ENCODE measurements around the gene TOPBP1.

Gene TOPBP1

DNA sequence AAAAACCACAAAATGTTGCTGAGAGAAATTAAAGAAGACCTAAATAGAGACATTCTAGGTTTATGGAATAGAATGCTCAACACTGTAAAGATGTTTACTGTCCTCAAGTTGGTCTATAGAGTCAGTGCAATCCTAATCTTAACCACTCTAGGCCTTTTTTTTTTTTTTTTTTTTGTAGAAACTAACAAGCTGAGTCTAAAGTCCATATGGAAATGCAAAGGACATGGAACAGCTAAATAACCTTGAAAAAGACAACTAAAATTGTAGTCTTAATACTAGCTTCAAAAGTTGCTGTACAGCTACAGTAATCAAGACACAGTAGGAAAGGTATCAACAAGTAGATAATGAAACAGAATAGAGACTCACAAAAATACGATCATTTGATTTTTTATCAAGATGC lies 55.4 kb downstream of the TOPBP1 start:
- DNase-seq = no peak

DNA sequence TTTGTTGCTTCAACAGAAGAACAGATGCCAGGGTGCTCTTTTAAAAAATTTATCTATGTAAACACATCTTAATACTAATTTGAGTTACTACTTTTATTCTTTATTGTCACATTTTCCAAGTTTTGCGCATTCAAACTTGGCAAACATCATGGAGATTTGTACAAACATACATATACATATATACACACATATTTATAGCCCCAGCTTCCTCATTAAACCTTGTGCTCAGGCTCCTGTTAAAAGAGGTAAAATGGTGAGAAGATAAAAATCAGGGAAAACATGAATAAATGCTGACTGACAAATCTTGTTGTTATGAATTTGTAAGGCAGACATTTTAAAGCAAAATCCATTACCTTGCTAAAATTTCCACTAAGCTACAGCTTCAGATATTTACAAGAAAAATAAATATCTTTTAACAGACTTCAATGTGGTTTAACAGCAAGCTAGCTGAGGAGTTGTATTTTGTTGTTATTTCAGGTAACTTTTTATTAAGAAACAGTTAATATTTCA lies 61.1 kb downstream of the TOPBP1 start:
- DNase-seq = no peak

DNA sequence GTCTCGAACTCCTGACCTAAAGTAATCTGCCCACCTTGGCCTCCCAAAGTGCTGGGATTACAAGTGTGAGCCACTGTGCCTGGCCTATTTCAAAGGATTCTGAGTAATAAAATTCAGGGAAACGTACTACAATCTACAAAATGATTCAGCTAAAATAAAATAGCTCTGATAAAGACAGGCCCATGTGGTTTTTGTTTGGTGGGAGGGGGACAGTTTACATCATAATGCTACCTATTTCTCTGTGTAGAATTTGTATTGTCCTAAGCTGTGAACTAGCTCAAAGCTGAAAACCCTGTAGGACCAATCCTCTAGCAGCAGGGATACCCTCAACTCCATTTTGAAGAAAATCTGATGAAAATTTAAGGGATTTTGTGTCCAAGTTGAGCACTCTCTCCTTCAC lies 62.5 kb downstream of the TOPBP1 start:
- no peak for DNase-seq

DNA sequence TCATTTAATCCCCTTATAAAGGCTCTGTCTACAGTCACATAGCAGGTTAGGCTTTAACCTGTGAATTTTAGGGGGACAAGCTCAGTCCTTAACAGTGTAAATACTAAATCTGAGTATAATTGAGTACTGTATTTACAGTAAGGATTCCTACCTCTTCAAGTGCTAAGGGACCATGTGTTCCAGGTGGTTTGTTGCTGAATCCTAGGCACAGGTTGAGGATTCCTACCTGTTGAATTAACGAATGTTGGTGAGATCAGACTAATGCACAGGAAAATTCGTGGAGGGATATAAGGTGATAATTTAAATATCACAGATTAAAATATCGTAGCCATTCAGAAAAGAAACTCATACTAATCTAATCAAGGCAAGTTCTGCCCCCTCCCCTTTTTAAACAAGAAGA lies 63.3 kb downstream of the TOPBP1 start:
- DNase-seq = no peak

DNA sequence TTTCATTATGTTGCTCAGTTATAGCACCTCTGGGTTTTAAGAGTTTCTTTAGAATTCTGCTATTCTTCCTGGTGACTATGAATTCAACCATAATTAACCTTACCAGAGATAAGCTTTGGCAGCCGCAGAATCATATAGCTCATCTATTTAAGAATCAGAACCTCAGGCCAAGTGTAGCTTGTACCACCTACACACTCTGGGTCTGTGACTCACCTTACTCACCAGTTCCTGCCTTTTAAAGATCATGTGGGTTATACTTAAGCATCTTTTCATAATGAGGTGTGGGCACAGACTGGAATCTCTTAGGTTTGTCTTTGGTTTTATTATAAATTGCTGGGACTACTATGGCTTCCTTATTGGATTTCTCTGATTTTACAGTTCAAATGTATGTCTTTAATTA lies 66.4 kb downstream of the TOPBP1 start:
- DNase-seq = no peak

DNA sequence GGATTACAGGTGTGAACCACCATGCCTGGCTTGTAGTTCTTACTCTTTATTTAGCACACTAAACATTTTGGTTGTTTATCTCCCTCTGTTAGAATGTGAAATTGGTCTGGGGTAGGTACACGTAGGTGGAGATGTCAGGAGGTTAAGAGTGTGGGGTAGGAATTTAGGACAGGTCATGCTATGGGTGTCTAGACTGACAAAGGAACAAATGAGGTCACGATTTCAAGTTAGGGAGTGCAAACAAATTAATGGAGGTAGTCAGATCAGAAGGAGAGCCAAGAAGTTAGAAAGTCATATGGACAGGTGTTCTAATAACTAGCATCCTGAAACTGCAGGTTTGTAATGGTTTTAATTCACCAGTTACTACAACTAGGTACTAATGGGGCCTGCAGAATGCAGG lies 68.5 kb downstream of the TOPBP1 start:
- no peak for DNase-seq

DNA sequence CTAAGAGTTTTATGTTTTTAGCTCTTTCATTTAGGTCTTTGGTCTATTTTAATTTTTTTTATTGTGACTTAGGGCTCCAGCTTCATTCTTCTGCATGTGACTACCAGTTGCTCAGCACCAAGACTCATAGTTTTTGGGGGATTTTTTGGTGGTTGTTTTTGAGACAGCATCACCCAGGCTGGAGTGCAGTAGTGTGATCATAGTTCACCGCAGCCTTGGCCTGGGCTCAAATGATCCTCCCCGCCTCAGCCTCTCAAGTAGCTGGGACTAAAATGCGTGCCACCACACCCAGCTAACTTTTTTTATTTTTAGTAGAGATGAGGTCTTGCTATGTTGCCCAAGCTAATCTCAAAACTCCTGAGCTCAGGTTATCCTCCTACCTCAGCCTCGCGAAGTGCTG lies 68.9 kb downstream of the TOPBP1 start:
- no peak for DNase-seq

DNA sequence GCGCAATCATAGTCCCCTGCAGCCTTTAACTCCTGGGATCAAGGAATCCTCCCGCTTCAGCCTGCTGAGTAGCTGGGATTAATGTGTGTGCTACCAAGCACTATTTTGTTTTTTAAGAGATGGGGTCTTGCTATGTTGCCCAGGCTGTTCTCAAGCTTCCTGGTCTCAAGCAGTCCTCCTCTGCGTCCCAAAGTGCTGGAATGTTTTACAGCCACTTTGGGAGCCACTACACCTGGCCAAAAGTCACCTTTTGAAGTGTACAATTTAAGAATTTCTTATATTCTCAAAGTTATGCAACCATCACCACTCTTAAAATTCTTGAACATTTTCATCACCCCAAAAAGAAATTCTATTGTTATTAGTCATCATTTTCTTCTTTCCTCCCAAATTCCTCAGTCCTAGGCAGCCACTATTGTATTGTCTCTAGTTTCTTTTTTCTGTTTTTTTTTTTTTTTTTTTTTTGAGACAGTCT lies 70.4 kb downstream of the TOPBP1 start:
- DNase-seq = no peak

DNA sequence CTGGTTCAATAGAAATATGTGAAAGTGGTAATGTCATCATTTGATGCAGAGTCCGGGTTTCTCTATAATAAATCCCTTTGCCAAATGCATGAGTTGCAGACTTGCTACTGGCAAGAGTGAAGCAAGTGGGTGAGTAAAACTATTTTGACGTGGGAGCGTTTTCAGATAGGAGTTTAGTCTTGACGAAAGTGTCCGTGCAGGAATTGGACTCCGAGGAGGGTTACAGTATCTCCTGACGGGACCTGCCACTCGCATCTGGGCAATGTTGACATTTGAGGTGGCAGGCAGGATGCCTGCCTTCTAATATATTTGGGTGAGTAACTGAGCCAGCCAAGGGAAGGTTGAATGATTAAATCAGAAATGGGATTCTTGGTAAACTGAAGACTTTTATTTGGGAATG lies 72.2 kb downstream of the TOPBP1 start:
- no peak for DNase-seq

DNA sequence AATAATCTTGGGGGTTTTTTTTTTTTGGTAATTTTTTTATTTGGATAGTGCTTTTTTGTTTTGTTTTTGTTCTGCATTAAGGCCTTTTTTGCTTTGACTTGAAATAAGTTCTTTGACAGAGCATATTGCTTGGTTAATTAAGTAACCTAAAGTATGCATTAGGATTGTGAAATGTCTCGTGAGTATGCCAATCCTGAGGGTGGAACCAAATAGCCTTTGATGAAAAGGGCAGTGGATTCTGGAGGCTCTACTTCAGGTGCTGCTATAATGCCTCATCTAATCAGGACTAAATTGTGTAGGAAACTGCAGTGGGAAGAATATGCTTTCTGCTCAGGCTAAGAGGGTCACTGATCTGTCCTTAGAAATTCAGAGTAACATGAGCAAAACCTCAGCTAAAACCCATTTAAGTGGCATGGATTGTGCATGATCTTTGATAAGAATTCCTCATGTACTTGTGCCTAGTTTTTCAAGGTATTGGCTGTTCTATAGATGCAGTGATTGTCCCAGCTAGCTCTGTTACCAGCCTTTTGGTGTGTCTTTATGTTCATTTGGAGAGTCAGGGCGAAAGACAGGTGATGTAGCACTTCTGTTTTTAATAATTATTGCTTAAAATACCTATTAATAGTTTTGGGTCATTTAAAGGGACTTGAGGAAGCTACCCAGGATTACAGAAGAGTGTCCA lies 72.8 kb downstream of the TOPBP1 start:
- no peak for DNase-seq

DNA sequence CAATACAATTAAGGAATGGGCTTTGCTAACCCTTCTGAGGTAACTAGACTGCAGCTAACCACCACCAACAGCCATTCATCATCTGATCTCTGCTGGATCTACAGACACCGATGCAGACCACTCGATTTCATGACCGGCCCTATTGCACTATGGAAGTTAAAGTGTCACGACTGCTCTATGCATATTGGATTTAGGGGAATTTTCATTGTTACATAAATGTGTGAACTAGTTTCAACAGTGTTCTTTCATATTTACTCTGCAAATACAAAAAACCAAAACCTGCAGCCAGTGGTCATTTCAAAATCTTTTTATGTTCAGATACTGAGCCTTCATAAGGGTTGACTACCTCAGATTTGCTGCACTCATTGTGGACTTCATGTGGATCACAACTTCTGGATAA lies 73.7 kb downstream of the TOPBP1 start:
- DNase-seq = no peak

DNA sequence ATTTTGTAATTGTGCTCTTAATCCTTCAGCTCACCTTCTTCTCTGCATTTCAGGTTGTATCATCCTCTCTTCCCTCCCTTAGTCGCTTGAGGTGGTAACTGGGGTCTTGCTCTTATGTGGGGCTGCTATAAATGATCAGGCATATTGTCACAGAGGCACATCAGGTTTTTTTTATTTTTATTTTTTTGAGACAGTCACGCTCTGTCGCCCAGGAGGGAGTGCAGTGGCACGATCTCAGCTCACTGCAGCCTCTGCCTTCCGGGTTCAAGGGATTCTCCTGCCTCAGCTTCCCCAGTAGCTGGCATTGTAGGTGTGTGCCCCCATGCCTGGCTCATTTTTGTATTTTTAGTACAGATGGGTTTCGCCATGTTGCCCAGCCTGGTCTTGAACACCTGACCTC lies 78.3 kb downstream of the TOPBP1 start:
- no peak for DNase-seq

DNA sequence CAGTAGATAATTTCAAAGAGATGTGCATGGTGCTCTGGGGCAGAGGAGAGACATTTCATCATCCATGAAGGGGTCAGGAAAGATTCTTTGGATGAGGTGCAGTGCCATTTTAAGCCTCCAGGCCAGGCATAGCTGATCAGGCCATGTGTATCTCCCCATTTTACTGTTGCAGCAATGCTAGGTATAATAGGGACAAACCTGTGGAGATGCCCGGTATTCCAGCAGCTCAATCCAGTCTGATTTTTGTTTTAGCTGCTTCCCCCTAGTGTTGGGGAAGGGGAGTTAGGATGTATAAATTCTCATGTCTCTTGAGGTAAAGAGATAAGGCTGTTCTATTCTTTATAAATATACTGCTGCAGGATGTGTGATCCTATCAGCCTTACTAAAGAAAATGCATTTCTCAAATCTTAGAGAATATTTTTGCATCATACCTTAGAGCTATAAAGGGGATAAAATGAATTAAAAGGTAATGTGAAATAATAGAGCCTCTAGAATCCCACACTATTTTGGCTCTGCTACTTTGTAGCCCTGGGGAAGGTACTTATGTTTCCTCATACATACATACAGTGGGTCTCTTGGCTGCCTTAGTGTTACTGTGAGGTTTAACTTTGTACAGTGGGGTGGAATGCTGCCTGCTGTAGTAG lies 83.1 kb downstream of the TOPBP1 start:
- no peak for DNase-seq

DNA sequence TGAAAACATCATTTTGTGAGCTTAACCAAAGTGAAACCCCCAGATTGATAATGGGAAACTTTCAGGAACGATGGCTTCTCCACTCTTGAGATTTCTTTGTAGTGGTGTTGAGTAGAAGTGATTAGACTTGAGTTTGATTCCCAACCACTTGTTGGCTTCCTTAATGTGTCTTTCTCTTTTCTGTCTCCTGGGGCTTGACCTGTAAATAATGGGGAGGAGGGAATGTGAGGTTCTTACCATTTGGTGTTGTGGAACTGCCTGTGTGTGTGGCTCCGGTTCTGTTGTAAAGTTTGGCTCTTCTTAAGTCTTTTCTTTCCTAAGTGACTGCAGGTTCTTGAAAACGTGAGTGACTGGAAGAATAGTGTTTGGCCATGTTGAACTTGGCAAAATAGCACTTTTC lies 85.6 kb downstream of the TOPBP1 start:
- no peak for DNase-seq

DNA sequence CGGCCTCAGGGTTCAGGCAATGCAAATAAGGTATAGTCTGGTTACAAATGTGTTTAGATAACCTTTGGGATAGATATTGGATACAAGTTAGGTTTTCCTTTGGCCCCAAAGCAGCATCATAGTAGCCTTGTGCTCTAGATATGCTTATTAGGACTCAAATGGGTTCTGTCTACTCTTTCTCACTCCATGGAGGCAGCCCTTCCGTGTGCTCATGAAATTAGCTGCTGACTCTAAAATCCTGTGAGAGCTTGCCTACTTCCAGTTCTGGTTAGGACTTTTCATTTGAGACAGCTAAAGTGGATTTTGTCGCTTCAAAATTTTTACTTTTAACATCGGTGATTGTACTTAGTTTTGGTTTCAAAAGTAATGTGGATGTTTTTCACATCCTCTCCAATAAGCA lies 86.7 kb downstream of the TOPBP1 start:
- no peak for DNase-seq

DNA sequence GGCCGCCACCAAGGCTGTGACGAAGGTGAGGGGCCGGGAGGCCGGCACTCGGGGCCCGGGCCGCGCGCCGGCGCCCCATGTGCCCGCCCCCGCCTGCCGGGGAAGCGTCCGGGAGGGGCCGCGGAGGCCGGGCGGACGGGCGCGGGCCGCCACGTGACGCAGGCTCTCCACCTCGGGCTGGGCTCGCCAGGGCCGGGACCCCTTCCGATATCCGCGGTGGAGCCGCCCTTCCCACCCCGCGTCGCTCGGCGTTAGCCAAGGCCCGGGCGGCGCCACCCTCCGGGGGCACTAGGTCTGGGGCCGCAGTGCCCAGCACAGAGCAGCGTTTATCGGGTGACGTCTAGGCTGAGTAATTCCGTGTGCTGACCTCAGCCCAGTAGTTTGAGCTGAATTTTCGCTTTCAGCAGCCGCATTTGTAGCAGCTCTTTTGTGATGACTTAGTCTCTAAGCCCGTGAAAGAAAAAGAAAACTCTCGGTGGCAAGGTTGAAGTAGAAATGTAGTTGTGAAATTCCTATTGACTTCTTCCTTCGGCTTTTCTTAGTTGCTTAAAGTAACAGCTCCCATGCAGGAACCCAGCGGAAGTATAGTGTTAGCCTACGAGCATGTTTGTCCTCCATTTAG lies 87.4 kb downstream of the TOPBP1 start:
- DNase-seq = peak; percentile 64 to 69

DNA sequence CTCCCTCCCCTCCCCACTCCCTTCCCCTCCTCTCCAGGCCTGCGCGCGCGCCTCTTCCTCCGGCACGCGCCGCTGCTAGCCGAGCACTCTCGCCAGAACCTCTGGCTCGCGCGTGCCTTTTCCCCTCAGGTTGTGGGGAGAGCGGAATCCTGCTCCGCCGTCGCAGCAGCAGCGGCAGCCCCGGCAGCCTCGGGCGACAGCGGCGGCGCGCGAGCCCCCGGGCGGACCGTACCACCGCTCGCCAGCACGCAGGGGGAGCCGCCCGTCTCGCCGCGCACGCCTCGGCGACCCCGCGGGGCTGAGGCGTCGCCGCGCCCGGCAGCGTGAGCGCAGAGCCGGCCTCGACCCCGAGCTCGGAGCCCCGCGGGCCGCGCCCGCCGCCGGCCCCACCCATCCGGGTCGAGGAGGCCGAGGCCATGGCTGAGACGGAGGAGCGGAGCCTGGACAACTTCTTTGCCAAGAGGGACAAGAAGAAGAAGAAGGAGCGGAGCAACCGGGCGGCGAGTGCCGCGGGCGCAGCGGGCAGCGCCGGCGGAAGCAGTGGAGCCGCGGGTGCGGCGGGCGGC lies 88.0 kb downstream of the TOPBP1 start, which contains the start of gene CDV3:
CDV3 (plus strand) TSS at position 58 of the 566 bp plus-strand sequence; CDS start at position 417, 359 bp downstream.
- peak in 1 of 2 donors; percentile 68 for DNase-seq

DNA sequence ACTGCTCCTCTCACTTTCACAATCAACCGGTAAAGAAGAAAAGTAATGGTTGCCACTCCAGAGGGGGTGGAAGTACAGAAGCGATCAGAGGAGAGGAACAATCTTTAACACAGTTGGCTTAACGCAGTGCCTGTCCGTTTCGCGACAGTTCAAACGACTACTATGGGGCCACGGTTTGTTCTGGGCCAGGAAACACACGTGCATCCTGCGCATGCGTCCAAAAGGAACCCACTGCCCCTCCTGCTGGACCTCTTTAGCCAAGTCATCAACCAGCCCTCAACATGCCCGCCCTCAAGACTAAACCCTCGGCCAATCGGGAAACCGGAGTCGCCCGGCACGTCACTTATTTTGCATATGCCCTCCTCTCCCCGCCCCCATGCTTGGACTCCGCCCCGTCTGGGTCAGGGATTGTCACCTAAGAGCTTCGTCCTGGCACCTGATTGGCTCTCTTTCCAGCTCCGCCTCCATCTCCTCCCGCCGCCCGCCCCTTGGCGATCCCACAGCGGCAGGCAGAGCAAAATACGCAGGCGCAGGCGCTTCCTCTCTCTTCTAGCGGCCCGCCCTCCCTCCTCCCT lies 88.6 kb downstream of the TOPBP1 start:
- DNase-seq = peak; percentile 99 to 100

DNA sequence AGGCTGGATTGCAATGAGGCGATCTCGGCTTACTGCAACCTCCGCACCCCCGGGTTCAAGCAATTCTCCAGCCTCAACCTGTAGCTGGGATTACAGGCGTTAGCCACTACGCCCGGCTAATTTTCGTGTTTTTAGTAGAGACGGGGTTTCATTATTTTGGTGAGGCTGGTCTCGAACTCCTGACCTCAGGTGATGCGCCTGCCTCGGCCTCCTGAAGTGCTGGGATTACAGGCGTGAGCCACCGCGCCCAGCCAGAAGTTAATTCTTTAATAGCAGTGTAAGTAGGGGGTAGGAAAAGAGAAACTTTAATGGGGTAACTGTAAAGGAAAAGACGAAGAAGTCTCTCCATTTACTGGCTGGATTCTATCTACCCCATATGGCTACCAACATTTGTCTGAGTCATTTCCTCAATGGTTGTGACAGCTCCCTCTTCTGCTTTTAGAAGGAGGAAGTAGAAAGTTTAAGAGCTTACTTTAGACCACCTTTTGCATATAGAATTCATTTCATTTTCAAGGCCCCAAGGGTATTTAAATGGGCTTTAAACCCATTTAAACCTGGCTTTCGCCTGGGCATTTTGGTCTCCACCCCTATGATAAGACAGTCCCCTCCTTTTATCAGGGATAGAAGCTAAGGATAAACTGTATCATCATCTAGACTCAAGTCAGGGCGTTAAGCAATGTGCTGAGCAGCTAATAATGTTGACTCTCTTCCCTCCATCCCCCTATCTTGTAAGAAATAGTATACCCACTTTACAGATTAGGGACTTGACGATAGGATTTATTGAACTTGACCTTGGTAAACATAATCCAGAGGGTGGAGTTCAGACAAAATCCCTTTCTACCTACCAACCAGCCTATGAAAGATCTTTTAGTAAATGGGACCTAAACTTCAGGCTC lies 89.3 kb downstream of the TOPBP1 start:
- no peak for DNase-seq

DNA sequence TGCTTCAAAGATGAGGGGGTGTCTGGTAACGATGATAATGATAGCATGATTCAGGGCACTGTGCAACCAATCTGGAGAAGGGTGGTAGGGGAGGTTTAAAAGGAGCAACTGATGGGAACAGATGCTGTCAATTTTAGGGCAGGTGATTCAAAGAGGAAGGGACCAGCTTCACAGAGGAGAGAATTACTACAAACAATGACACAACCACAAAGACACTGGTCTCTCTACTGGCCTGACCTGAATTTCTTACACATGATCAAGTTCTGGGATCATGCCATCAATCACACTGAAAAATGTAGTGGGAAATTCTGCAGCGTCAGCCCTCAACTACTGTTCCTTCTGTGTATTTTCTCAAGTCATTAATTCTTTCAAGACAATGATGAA lies 90.8 kb downstream of the TOPBP1 start:
- no peak for DNase-seq

DNA sequence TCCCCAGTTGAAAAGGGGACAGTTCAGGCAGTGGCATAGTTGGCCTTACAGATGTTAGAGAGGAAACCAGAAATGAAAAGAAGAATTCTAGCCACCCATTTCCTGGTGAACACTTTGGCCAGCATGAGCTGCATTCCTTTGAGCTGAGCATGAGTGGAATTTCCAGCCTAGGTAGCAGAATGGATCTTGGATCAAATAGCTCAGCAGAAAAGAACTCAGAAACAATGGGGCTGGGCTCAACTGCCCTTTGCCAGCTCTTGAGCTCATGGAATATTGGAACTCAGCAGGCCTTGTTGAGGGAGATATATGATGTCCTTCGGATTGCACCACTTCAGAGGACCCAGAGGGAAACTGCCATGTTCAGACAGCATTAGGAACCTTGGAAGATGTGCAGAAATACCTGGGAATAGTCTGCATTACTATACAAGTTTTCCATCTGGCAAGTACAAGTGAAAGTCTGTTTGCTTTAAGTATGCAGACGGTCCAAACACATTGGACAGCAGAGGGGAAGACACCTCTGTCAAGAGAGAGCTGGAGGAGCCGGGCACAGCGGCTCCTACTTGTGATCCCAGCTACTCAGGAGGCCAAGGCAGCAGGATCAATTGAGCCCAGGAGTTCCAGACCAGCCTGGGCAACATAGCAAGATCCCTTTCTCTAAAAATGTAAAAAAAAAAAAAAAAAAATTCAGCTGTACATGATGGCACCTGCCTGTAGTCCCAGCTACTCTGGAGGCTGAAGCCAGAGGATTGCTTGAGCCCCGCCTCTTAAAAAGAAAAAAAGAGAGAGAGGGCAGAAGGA lies 91.4 kb downstream of the TOPBP1 start:
- DNase-seq = no peak

All from stimulated activated CD4-positive, alpha-beta T cell treated with anti-CD3 and anti-CD28 coated beads, Interleukin-2, amount 100 ng/mL, for 48 hours (primary cell).